NCI-H69 (cell line): ENCODE data around the gene PPP1R16B.

ENCODE experiments used
- DNase-seq: peaks from one replicate; lab custom pipeline; 2025; lab: John Stamatoyannopoulos, UW

PPP1R16B gene

GRCh38 chr20:38805502-38805957 lies at the start of gene PPP1R16B:
Gene PPP1R16B (plus strand): TSS chr20:38805697. CDS start chr20:38835926, 30,229 bp downstream.
- peak; percentile 54 for DNase-seq

GRCh38 chr20:38757145-38757775 lies 48.2 kb upstream of the PPP1R16B start:
- no peak for DNase-seq

- no peak for DNase-seq
Observed at GRCh38 chr20:38759106-38759505, 46.4 kb upstream of the PPP1R16B start.

GRCh38 chr20:38760978-38761377 lies 44.5 kb upstream of the PPP1R16B start:
- no peak for DNase-seq

GRCh38 chr20:38762174-38762573 lies 43.3 kb upstream of the PPP1R16B start:
- DNase-seq: no peak

GRCh38 chr20:38763616-38764015 lies 41.9 kb upstream of the PPP1R16B start:
- no peak for DNase-seq

GRCh38 chr20:38764567-38765318 lies 40.8 kb upstream of the PPP1R16B start:
- no peak for DNase-seq

- no peak for DNase-seq
Observed at GRCh38 chr20:38766071-38766470, 39.4 kb upstream of the PPP1R16B start.

GRCh38 chr20:38769376-38770295 lies 35.9 kb upstream of the PPP1R16B start:
- DNase-seq: no peak

GRCh38 chr20:38770546-38770945 lies 35.0 kb upstream of the PPP1R16B start:
- no peak for DNase-seq

- DNase-seq: no peak
Observed at GRCh38 chr20:38770970-38771369, 34.5 kb upstream of the PPP1R16B start.

- no peak for DNase-seq
Observed at GRCh38 chr20:38771621-38772020, 33.9 kb upstream of the PPP1R16B start.

- DNase-seq: no peak
Observed at GRCh38 chr20:38774167-38774566, 31.3 kb upstream of the PPP1R16B start.

- DNase-seq: no peak
Observed at GRCh38 chr20:38776363-38776762, 29.1 kb upstream of the PPP1R16B start.

- peak; percentile 61 for DNase-seq
Observed at GRCh38 chr20:38779247-38780097, 26.0 kb upstream of the PPP1R16B start.

GRCh38 chr20:38782275-38782674 lies 23.2 kb upstream of the PPP1R16B start:
- DNase-seq: no peak

- DNase-seq: no peak
Observed at GRCh38 chr20:38787870-38788269, 17.6 kb upstream of the PPP1R16B start.

GRCh38 chr20:38789503-38790199 lies 15.8 kb upstream of the PPP1R16B start:
- DNase-seq: no peak

GRCh38 chr20:38790200-38791053 lies 15.1 kb upstream of the PPP1R16B start:
- no peak for DNase-seq

GRCh38 chr20:38791291-38791690 lies 14.2 kb upstream of the PPP1R16B start:
- DNase-seq: no peak
